ENCODE measurements around the gene GTPBP10.

GTPBP10 gene

DNA sequence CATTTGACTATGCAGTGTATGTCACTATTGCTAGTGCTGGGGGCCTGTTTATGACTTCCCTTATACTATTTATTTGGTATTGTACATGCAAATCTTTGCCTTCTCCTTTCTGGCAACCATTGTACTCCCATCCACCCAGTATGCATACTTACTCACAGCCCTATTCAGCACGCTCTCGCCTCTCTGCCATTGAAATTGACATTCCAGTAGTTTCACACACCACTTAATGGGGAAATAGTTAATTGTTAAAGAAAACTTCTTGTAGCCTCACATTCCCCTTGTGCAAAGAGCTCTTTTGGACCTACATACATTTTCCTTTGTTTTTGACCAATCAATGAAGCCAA lies 66.6 kb downstream of the GTPBP10 start:
- Histone ChIP-seq H3K9me3 (ENCODE audit: control insufficient read depth in 5 of 5, low read length in 5 of 5) (no peaks in the 10 kb centered on the region), H3K27me3 (ENCODE audit: control insufficient read depth in 5 of 5, insufficient read depth in 4 of 5, low read length in 5 of 5) (no peaks in the 10 kb centered on the region), H3K4me1 (ENCODE audit: control insufficient read depth in 5 of 5, insufficient read depth in 5 of 5, low read length in 5 of 5) (peaks cover 0 to 3% (median 0%) of the 10 kb centered on the region in 5 donors), H3K27ac (ENCODE audit: low read depth, low read length) (no peak overlapping the region), H3K4me3 (ENCODE audit: low read depth in 1 of 5, low read length in 5 of 5) (no peak overlapping the region), H3K9ac (ENCODE audit: low read length in 5 of 5) (no peak overlapping the region), H3K36me3 (ENCODE audit: control insufficient read depth in 5 of 5, insufficient read depth in 5 of 5, low read length in 5 of 5) (peaks cover 16 to 27% (median 19%) of the 10 kb centered on the region in 5 donors)

DNA sequence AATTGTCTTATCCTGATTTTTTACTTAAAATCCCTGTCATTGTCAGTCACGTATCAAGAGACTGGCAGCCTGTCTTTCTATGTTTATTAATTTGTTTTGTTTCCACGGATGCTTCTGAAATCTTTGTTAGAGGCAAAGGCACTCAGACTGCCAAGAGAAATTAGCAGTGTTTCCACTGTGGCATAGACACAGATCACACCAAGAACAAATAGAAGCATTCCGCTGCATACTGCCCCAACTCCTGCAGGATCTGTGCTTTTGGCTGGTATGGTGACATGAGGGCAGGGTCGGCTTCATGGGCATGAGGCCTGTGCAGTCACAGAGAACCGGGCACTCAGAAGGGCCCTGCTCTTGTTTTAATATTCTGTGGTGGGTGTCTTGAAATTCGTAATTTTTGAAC lies 75.1 kb downstream of the GTPBP10 start:
- no peak overlapping the region for H3K9ac ChIP-seq (ENCODE audit: low read length in 5 of 5)
- no peaks in the 10 kb centered on the region for H3K9me3 ChIP-seq (ENCODE audit: control insufficient read depth in 5 of 5, low read length in 5 of 5)
- no peak overlapping the region for H3K27ac ChIP-seq (ENCODE audit: low read depth, low read length)
- peaks cover 0 to under 1% (median 0%) of the 10 kb centered on the region in 5 donors for H3K36me3 ChIP-seq (ENCODE audit: control insufficient read depth in 5 of 5, insufficient read depth in 5 of 5, low read length in 5 of 5)
- H3K4me3 ChIP-seq (ENCODE audit: low read depth in 1 of 5, low read length in 5 of 5) = no peak overlapping the region
- H3K27me3 ChIP-seq (ENCODE audit: control insufficient read depth in 5 of 5, insufficient read depth in 4 of 5, low read length in 5 of 5) = no peaks in the 10 kb centered on the region
- no peaks in the 10 kb centered on the region for H3K4me1 ChIP-seq (ENCODE audit: control insufficient read depth in 5 of 5, insufficient read depth in 5 of 5, low read length in 5 of 5)

DNA sequence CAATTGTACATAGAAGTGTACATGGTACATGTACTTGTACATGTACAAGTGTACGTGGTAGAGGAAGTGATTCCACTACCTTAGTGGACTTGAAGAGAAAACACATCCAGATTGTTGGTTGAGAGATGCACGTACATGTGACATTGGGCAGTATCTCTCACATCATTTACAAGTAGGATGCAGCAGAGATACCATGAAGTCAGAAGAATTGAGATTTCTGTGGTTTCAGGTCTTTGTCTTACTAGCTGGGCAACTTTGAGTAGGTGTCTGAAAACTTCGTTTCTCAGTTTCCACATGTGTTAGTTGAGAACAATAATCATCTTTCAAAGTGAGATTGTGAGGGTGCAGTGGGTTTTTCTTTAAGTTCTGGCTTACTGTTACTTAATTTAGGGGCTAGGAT lies 78.2 kb downstream of the GTPBP10 start:
- no peak overlapping the region for H3K9ac ChIP-seq (ENCODE audit: low read length in 5 of 5)
- no peak overlapping the region for H3K27ac ChIP-seq (ENCODE audit: low read depth, low read length)
- H3K27me3 ChIP-seq (ENCODE audit: control insufficient read depth in 5 of 5, insufficient read depth in 4 of 5, low read length in 5 of 5) = no peaks in the 10 kb centered on the region
- no peaks in the 10 kb centered on the region for H3K9me3 ChIP-seq (ENCODE audit: control insufficient read depth in 5 of 5, low read length in 5 of 5)
- H3K4me3 ChIP-seq (ENCODE audit: low read depth in 1 of 5, low read length in 5 of 5) = no peak overlapping the region
- no peaks in the 10 kb centered on the region for H3K4me1 ChIP-seq (ENCODE audit: control insufficient read depth in 5 of 5, insufficient read depth in 5 of 5, low read length in 5 of 5)
- no peaks in the 10 kb centered on the region for H3K36me3 ChIP-seq (ENCODE audit: control insufficient read depth in 5 of 5, insufficient read depth in 5 of 5, low read length in 5 of 5)

DNA sequence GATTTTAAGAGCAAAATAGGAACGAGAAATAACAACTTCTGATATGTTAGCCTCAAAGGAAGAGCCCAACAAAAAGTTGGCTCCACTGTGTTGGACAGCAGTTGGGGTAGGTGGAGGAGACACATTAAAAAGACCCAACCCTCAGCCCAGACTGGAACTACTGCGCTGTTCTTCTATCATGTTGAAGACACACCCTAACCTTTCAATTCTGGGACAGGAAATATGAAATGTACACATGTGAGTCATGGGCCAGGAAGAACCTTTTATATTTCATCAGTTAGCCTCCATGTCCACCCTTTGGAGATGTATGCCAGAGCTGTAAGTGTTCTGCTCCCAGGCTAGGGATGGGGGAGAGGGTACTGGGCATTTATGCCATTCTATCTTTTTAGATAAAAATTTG lies 78.9 kb downstream of the GTPBP10 start:
- H3K27ac ChIP-seq (ENCODE audit: low read depth, low read length) = no peak overlapping the region
- H3K27me3 ChIP-seq (ENCODE audit: control insufficient read depth in 5 of 5, insufficient read depth in 4 of 5, low read length in 5 of 5) = no peaks in the 10 kb centered on the region
- H3K4me1 ChIP-seq (ENCODE audit: control insufficient read depth in 5 of 5, insufficient read depth in 5 of 5, low read length in 5 of 5) = no peaks in the 10 kb centered on the region
- no peaks in the 10 kb centered on the region for H3K9me3 ChIP-seq (ENCODE audit: control insufficient read depth in 5 of 5, low read length in 5 of 5)
- H3K4me3 ChIP-seq (ENCODE audit: low read depth in 1 of 5, low read length in 5 of 5) = no peak overlapping the region
- no peaks in the 10 kb centered on the region for H3K36me3 ChIP-seq (ENCODE audit: control insufficient read depth in 5 of 5, insufficient read depth in 5 of 5, low read length in 5 of 5)
- H3K9ac ChIP-seq (ENCODE audit: low read length in 5 of 5) = no peak overlapping the region

DNA sequence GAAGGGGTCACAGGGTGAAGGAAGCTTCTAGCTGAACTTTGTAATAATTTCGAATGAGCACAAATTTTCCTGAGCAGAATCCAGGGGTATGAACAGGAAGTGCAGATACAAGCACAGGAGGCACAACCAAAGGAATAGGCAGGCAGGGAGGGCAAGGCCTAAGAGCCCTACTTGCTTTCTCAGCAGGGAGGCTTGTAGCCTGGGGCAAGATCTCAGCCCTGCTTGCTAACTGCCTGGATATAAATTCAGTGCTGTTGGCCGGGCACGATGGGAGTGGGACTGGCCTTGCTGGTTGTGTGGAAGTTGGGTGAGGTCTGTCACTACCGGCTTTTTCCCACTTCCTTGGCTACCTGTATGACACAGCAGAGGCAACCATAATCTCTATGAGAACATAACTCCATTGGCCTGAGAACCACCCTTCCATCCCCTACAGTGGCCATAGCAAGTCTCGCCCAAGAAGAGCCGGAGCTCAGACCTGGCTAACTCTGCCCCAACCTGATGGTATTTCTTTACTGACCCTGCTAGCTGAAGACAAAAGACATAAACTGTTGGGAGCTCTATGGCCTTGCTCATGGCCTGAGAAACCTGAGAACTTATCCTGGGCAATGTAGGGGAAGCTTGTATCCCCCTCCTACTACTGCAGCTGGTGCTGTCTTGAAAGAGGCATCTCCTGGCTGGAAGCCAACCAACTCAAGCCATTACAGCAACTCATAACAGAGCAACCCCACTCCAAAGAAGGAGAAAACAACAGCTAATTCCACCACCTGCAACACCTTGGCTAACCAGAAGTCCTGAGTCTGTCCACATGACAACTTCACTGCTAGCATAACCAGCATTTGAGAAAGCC lies 84.3 kb downstream of the GTPBP10 start:
- H3K36me3 ChIP-seq (ENCODE audit: control insufficient read depth in 5 of 5, insufficient read depth in 5 of 5, low read length in 5 of 5) = no peaks in the 10 kb centered on the region
- no peak overlapping the region for H3K4me3 ChIP-seq (ENCODE audit: low read depth in 1 of 5, low read length in 5 of 5)
- no peak overlapping the region for H3K27ac ChIP-seq (ENCODE audit: low read depth, low read length)
- H3K9me3 ChIP-seq (ENCODE audit: control insufficient read depth in 5 of 5, low read length in 5 of 5) = peaks cover 0 to 10% (median 7%) of the 10 kb centered on the region in 5 donors
- no peaks in the 10 kb centered on the region for H3K4me1 ChIP-seq (ENCODE audit: control insufficient read depth in 5 of 5, insufficient read depth in 5 of 5, low read length in 5 of 5)
- no peak overlapping the region for H3K9ac ChIP-seq (ENCODE audit: low read length in 5 of 5)
- peaks cover 0 to 3% (median 0%) of the 10 kb centered on the region in 5 donors for H3K27me3 ChIP-seq (ENCODE audit: control insufficient read depth in 5 of 5, insufficient read depth in 4 of 5, low read length in 5 of 5)

DNA sequence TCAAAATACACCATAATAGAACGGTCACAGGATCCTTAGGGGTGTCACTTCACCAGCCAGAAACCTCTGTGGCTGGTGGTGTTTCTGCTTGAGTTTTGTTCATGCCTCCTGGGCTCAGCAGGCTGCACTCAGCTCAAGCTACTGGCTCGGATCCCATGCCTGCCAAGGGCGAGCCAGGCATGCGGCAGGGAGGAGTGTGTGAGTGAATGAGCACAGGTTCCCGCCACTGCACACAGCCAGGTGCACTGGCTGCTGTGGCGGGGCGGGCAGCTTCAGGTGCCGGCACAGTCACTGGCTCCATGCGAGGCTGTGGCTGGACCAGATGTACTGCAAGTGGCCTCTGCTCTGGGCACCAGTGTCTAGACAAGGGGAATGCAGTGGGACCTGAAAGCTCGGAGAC lies 86.2 kb downstream of the GTPBP10 start:
- H3K4me3 ChIP-seq (ENCODE audit: low read depth in 1 of 5, low read length in 5 of 5) = no peak overlapping the region
- H3K4me1 ChIP-seq (ENCODE audit: control insufficient read depth in 5 of 5, insufficient read depth in 5 of 5, low read length in 5 of 5) = no peaks in the 10 kb centered on the region
- no peak overlapping the region for H3K27ac ChIP-seq (ENCODE audit: low read depth, low read length)
- H3K9ac ChIP-seq (ENCODE audit: low read length in 5 of 5) = no peak overlapping the region
- peaks cover 0 to 3% (median 0%) of the 10 kb centered on the region in 5 donors for H3K27me3 ChIP-seq (ENCODE audit: control insufficient read depth in 5 of 5, insufficient read depth in 4 of 5, low read length in 5 of 5)
- H3K36me3 ChIP-seq (ENCODE audit: control insufficient read depth in 5 of 5, insufficient read depth in 5 of 5, low read length in 5 of 5) = no peaks in the 10 kb centered on the region
- H3K9me3 ChIP-seq (ENCODE audit: control insufficient read depth in 5 of 5, low read length in 5 of 5) = peaks cover 0 to 10% (median 7%) of the 10 kb centered on the region in 5 donors

DNA sequence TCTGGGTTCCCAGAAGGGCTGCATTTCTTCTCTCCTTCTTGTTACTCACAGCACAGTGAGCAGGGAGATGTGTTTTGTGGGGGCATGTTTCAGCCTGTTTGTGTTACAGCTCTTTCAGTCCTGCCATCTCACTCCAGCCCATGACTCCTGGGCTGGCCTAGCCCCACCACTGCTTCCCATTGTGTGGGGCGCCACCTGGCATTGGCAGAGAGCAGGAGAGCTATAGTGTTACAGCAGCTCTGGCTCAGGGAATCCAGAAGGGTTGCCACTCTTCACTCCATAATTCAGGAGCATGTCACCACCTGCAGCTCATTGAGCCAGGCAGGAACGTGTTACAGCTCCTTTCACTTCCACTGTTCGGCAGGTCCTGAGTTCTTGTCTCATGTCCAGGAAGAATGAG lies 86.7 kb downstream of the GTPBP10 start:
- Histone ChIP-seq H3K4me3 (ENCODE audit: low read depth in 1 of 5, low read length in 5 of 5) (peak overlapping the region in 1 of 5 donors; percentile 17), H3K9me3 (ENCODE audit: control insufficient read depth in 5 of 5, low read length in 5 of 5) (peaks cover 0 to 10% (median 7%) of the 10 kb centered on the region in 5 donors), H3K9ac (ENCODE audit: low read length in 5 of 5) (no peak overlapping the region), H3K27ac (ENCODE audit: low read depth, low read length) (no peak overlapping the region), H3K27me3 (ENCODE audit: control insufficient read depth in 5 of 5, insufficient read depth in 4 of 5, low read length in 5 of 5) (peaks cover 0 to 3% (median 0%) of the 10 kb centered on the region in 5 donors), H3K36me3 (ENCODE audit: control insufficient read depth in 5 of 5, insufficient read depth in 5 of 5, low read length in 5 of 5) (no peaks in the 10 kb centered on the region), H3K4me1 (ENCODE audit: control insufficient read depth in 5 of 5, insufficient read depth in 5 of 5, low read length in 5 of 5) (no peaks in the 10 kb centered on the region)

All from subcutaneous abdominal adipose tissue (tissue), 5 donors.